HFF-Myc (cell line): Measurements from ENCODE around the gene NACC1.
A peak's percentile ranks its signal among the peaks of the same experiment; 100 is the strongest.

Source experiments
- DNase-seq: peaks from one replicate; pipeline ENCODE4 v3.0.0-alpha.2; 2011; ENCODE audit warnings: low read depth; ENCODE audit errors: extremely low read depth
- H3K4me3 ChIP-seq: replicated peaks from 2 replicates; pipeline ENCODE4 v1.5.1; 2011; ENCODE audit warnings: low read depth, mild to moderate bottlenecking, control low read depth, low read length
- TF ChIP-seq, protein P1 (sequence below): IDR thresholded peaks from 2 replicates; pipeline ENCODE4 v1.5.1; 2012; ENCODE audit warnings: mild to moderate bottlenecking, low read depth, low read length, control low read depth; ENCODE audit errors: missing control alignments

NACC1 gene

DNA sequence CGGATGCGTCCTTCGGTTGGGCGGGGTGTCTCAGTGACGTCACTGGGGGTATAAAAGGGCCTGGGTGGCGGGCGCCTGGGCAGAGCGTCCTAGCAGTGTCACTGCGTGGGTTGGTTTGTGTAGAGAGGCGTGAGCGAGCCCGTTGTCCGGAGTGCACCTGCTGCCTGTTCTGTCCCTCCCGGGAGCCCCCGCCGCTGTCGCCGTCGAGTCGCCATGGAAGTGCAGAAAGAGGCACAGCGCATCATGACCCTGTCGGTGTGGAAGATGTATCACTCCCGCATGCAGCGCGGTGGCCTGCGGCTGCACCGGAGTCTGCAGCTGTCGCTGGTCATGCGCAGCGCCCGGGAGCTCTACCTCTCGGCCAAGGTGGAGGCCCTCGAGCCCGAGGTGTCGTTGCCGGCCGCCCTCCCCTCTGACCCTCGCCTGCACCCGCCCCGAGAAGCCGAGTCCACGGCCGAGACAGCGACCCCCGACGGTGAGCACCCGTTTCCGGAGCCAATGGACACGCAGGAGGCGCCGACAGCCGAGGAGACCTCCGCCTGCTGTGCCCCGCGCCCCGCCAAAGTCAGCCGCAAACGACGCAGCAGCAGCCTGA lies 35.0 kb downstream of the NACC1 start:
- DNase-seq, result peak; percentile 88
- H3K4me3 ChIP-seq, result peak overlapping the region; percentile 98
- TF ChIP-seq, protein P1, sequence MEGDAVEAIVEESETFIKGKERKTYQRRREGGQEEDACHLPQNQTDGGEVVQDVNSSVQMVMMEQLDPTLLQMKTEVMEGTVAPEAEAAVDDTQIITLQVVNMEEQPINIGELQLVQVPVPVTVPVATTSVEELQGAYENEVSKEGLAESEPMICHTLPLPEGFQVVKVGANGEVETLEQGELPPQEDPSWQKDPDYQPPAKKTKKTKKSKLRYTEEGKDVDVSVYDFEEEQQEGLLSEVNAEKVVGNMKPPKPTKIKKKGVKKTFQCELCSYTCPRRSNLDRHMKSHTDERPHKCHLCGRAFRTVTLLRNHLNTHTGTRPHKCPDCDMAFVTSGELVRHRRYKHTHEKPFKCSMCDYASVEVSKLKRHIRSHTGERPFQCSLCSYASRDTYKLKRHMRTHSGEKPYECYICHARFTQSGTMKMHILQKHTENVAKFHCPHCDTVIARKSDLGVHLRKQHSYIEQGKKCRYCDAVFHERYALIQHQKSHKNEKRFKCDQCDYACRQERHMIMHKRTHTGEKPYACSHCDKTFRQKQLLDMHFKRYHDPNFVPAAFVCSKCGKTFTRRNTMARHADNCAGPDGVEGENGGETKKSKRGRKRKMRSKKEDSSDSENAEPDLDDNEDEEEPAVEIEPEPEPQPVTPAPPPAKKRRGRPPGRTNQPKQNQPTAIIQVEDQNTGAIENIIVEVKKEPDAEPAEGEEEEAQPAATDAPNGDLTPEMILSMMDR, result peak; percentile 1

DNA sequence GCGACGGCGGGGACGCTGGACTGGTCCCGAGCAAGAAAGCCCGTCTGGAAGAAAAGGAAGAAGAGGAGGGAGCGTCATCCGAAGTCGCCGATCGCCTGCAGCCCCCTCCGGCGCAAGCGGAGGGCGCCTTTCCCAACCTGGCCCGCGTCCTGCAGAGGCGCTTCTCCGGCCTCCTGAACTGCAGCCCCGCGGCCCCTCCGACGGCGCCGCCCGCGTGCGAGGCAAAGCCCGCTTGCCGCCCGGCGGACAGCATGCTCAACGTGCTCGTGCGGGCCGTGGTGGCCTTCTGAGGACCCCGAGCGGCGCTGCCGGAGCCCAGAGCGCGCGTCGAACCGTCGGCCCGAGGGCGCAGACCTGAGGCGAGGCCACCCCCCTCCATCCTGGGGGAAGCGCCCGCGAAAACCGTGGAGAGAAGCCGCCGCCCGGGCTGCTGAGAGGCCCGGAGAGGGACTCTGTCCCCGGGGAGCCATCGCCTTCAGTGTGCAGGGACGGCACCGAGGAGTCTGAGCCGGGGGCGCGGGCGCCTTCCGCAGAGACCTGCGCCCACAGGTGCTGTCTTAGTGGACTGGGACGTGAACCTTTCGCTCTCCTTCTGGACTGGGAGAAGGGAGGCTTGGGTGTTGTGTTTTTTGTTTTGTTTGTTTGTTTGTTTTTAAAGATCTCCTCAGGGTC lies 35.6 kb downstream of the NACC1 start:
- TF ChIP-seq, protein P1, result no peak
- no peak for DNase-seq
- peak overlapping the region; percentile 98 for H3K4me3 ChIP-seq

DNA sequence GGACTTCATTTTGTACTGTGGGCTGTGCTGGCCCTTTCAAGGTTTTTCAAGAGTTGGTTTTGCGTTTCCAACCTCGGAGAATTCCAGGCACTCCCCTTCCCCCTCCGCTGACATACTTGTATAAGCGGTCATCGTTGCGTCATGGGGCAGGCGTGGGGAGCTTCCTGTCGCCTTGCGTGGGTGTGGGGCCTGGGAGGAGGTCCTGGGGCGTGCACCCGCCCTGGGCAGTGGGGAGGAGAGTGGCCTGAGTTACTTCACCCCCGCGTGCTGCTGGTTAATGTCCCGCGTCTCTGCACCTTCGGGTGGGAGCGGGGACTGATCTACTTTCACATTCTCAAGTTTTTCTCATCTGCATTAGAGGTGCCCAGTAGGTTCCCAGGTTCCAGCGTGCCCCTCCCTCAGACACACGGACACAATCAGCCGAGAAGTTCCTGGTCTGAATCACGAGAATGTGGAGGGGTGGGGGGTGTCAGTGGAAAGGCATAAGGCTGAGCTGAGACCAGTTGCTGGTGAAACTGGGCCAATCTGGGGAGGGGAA lies 36.2 kb downstream of the NACC1 start:
- TF ChIP-seq, protein P1, result no peak
- no peak for DNase-seq
- peak overlapping the region; percentile 98 for H3K4me3 ChIP-seq

DNA sequence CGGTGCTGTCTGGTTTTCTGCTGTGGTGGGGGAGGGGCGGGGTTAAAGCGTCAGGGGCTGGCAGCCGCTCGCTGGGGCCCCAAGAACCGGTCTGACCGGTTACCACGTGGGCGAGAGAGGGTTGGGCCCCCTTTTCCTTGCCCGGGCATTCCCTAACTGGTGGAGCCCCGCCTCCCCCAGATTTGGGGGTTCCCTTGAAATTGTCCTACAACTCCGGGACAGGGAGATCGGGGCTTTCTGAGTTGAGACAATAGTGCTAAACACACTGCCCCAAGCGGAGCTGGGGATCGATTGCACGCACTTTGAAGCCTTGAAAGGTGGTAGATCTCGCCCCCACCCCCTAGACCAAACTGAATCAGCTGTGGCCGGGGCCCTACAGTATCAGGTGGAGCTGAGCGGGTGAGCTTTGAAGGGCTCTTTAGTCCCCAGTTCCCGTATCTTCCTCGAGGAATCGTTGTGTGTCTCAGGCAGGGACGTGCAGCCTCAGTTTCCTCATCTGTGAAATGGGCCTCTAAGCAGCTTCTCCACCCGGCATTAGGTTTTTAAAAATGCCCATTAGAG lies 36.9 kb downstream of the NACC1 start:
- peak overlapping the region; percentile 98 for H3K4me3 ChIP-seq
- DNase-seq, result no peak
- TF ChIP-seq, protein P1, result peak; percentile 16

DNA sequence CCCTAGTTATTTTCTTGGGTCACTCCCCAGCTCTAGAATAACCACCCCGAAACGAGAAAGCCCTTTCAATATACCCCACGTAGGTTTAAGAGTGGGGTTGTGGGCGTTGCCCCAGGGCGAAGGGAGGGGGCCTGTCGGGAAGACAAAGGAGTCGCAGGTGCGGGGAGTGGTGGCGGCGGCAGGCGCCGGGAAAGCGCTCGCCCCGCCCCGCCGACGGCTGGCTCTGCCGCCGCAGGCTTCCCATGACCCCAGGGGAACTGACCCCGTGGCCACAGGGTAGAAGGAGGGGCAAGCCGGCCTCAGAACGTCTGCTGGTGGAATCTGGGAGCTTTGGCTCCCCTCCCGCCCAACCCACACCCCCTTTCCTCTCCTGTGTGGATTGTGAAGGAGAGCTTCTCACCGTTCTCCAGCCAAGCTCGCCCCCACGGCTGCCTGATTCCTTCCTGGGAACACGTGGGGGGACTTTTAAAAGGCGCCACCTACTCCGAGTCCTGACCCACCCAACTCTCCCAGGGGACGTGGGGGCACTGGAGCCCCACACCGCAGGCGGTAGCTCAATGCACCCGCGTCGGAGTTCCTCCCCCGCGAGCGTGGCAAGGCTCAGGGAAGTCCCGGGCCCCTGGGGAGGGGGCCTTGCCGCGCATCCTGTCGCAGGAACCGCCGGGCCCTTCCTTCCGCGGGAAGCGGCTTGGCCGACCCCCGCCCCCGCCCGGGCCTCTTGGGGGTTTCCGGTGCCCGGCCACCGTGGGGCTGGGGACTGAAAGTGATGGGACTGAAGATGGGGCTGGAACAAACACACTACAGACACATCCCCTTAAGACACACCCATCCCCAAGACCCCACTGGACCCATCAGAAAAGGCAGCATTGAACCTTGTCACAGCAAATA lies 37.7 kb downstream of the NACC1 start:
- TF ChIP-seq, protein P1, result no peak
- H3K4me3 ChIP-seq, result peak overlapping the region; percentile 98
- no peak for DNase-seq

DNA sequence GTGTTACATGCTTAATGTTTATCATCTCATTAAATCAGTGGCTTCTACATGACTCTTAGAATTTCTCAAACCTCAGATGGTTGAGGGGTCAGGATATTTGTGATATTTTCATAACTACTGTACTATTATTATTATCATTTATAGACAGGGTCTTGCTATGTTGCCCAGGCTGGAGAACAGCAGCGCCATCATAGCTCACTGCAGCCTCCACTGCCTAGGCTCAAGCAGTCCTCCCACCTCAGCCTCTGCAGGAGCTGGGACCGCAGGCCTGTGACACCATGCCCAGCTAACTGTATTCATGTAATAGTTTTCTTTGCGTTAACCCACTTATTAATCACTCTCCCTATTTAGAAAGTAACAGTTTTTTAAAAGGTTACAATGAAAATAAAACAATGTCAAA lies 41.6 kb downstream of the NACC1 start:
- no peak overlapping the region for H3K4me3 ChIP-seq
- no peak for DNase-seq
- TF ChIP-seq, protein P1, result no peak
